ENCODE data around the gene ITGB5. TPM values are rescaled to one million over a fixed set of nuclear protein-coding genes. Genes with fewer than 3 reads are reported as not detected.

Gene ITGB5
- total RNA-seq, 4 donors from 2014 or later: 155 to 452 (median 234) TPM

- ATAC-seq (ENCODE audit: low FRiP score) (no peak), DNase-seq (ENCODE audit: low spot score) (no peak)
- TF ChIP-seq CTCF (IDR thresholded peaks at IDR 0.05): no peak
Measured at GRCh38 chr3:124895756-124896155, 8.6 kb upstream of the ITGB5 start.

GRCh38 chr3:124893526-124893925 lies 6.4 kb upstream of the ITGB5 start:
- no peak for TF ChIP-seq CTCF (IDR thresholded peaks at IDR 0.05)
- ATAC-seq (ENCODE audit: low FRiP score) (no peak), DNase-seq (ENCODE audit: low spot score) (no peak)

DNA sequence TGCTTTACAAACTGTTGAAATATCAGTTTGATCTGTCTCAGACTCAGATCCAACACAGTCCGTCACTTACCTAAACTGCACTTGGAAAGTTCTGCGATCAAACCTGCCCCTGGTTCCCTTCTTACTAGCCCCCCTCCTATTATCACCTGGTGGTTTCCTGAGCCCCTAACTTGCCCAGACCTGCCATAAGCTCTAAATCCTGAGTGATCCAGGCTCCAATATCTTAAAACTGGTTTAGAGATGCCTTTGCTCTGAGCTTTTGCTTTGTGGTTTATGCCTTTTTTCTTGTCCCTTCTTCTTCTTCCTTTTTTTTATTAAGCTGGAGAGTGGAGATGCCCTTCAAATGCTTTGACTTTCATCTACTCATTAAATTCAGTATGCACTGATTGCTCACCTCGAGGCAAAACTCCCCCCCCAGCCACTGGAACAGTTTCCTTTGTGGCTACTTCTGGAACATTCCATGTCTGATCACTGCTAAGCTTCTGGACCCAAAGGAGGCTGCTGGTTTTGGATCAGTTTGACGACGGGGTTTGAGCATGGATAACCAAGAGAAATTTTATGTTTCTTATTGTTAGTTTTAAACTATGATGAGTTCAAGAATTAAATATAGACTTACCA lies 3.5 kb upstream of the ITGB5 start:
- no peak for ATAC-seq (ENCODE audit: low FRiP score)

DNA sequence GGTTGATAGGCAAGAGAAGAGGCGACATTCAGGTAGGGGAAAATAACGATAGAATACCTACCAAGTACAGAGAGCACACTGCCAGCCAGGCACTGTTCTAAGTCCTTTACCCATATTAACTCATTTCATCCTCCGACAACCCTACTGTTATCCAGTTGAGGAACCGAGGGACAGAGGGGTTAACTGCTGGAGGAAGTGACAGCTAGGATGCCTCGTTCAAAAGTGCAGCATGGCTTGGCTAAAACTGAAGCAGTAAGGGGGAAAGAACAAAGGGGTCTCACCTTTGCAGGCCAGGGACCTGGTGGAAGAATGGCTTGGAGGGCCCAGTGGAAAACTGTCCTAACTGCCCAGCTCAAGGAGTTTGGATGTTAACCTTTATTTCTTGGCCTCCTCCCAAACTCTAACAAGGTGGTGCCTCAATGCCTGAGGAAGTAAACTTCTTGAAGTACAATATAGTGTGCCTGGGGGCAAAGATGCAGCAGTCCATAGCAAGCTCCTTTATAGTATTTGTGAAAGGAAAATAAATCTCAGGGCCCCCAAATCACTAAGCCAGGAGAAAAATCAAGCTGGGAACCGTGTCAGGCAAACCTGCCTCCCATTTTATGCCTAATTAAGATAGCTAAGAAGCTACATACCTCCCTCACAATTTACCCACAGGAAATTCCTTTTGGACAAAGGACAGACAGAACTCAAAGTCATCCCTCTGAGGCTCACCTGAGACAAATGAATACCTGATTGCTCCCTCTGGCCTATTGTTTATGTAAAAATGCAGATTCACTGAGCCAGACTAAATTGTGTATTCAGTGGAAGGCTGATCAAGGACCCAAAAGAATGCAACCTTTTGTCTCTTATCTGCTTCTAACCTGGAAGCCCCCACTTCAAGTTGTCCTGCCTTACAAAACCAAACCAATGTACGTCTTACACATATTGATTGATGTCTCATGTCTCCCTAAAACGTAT lies 1.6 kb upstream of the ITGB5 start:
- DNase-seq (ENCODE audit: low spot score) (no peak), ATAC-seq (ENCODE audit: low FRiP score) (no peak)
- TF ChIP-seq CTCF (IDR thresholded peaks at IDR 0.05): no peak

More for the DNA sequence above, 3.5 kb upstream of the ITGB5 start:
- TF ChIP-seq CTCF (IDR thresholded peaks at IDR 0.05): no peak
- no peak for DNase-seq (ENCODE audit: low spot score)

DNA sequence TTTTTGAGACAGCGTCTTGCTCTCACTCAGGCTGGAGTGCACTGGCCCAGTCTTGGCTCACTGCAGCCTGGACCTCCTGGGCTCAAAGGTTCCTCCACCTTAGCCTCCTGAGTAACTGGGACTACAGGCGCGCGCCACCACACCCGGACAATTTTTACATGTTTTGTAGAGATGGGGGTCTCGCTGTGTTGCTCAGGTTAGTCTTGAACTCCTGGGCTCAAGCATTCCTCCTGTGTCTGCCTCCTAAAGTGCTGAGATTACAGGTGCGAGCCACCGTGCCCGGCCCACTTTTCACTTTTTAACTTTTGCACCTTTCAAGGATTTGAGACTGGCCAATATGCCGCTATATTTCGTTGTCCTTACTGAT lies 750 bp upstream of the ITGB5 start:
- ATAC-seq (ENCODE audit: low FRiP score) (no peak), DNase-seq (ENCODE audit: low spot score) (no peak)
- no peak for TF ChIP-seq CTCF (IDR thresholded peaks at IDR 0.05)

- TF ChIP-seq CTCF (IDR thresholded peaks at IDR 0.05): no peak
- DNase-seq (ENCODE audit: low spot score) (no peak), ATAC-seq (ENCODE audit: low FRiP score) (peak; percentile 39)
Measured at GRCh38 chr3:124886168-124887056, 753 bp downstream of the ITGB5 start.
